ENCODE data around the gene SPATS1. TPM values are rescaled to one million over a fixed set of nuclear protein-coding genes. Genes with fewer than 3 reads are reported as not detected.

SPATS1 gene
- total RNA-seq, 1 experiment from 2014 or later = not detected

DNA sequence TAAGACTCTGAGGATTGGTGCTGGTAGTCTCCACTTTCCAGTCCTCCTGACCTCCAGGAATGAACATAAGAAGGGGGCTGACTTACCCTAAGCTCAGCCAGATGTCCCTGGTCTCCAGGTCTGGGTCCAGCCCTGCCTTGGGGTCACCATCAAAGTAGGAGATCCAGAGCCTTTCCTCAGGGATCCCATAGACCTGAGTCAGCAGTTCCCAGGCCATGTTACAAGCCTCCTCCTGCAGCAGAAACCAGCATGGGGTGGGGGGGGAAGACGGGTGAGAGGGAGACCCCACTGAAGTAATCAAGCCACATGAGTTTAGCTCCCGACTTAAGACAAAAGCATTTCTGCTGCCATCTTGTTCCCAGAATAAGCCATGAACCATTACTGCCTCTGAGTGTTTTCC, 31.1 kb upstream of the SPATS1 start:
- peaks cover 47% of the 10 kb centered on the region for H3K36me3 Mint-ChIP-seq
- TF ChIP-seq CREM (CRISPR knock-in tag; IDR thresholded peaks at IDR 0.05) (no peak), GRHL2 (CRISPR knock-in tag; IDR thresholded peaks at IDR 0.05; ENCODE audit: insufficient replicate concordance, severe bottlenecking) (no peak), HMGXB4 (CRISPR knock-in tag; IDR thresholded peaks at IDR 0.05) (no peak), ZBTB21 (CRISPR knock-in tag; IDR thresholded peaks at IDR 0.05; ENCODE audit: borderline replicate concordance) (no peak), ATF1 (CRISPR knock-in tag; IDR thresholded peaks at IDR 0.05) (no peak), ZNF232 (CRISPR knock-in tag; IDR thresholded peaks at IDR 0.05) (no peak), OVOL2 (CRISPR knock-in tag; IDR thresholded peaks at IDR 0.05; ENCODE audit: borderline replicate concordance) (no peak), MYBL2 (CRISPR knock-in tag; IDR thresholded peaks at IDR 0.05) (no peak), KAT7 (CRISPR knock-in tag; IDR thresholded peaks at IDR 0.05; ENCODE audit: borderline replicate concordance) (no peak)
- POLR2A ChIA-PET = no interaction called here
- no peak for ATAC-seq
- CTCF ChIA-PET = no interaction called here
- H3K27ac Mint-ChIP-seq = no peak overlapping the region
- H3K4me3 Mint-ChIP-seq = peak overlapping the region; percentile 99
- H3K4me1 Mint-ChIP-seq = peaks cover 8% of the 10 kb centered on the region
- no peaks in the 10 kb centered on the region for H3K9me3 Mint-ChIP-seq
- H3K27me3 Mint-ChIP-seq (ENCODE audit: low read depth) = no peaks in the 10 kb centered on the region
- DNase-seq (ENCODE audit: low spot score) = no peak

- Mint-ChIP-seq H3K9me3 (no peaks in the 10 kb centered on the region), H3K27me3 (ENCODE audit: low read depth) (no peaks in the 10 kb centered on the region), H3K4me3 (peak overlapping the region; percentile 99), H3K36me3 (peaks cover 45% of the 10 kb centered on the region), H3K27ac (peak overlapping the region; percentile 60; the same call in 1 of the 2 replicates), H3K4me1 (peaks cover 8% of the 10 kb centered on the region)
- ATAC-seq (no peak), DNase-seq (ENCODE audit: low spot score) (no peak)
- ChIA-PET POLR2A (interaction anchor here (1.4 kb wide), 1 partner anchor 14 kb away, joined by 7 read pairs; no protein-coding TSS in a partner anchor), CTCF (interaction anchor here (1.4 to 1.8 kb wide), 8 partner anchors 10 to 139 kb away, joined by 6 to 30 read pairs (median 16); partner anchors contain the start of gene SLC35B2)
- TF ChIP-seq ZNF671 (CRISPR knock-in tag; IDR thresholded peaks at IDR 0.05) (no peak), ETV6 (CRISPR knock-in tag; IDR thresholded peaks at IDR 0.05) (no peak), GABPB1 (CRISPR knock-in tag; IDR thresholded peaks at IDR 0.05) (no peak), ESRRA (CRISPR knock-in tag; IDR thresholded peaks at IDR 0.05; ENCODE audit: borderline replicate concordance) (no peak), GTF2I (CRISPR knock-in tag; conservative IDR thresholded peaks at IDR 0.05) (no peak), ATF6 (CRISPR knock-in tag; IDR thresholded peaks at IDR 0.05) (no peak), TCF7 (CRISPR knock-in tag; IDR thresholded peaks at IDR 0.05; ENCODE audit: low read depth) (no peak)
- TF ChIP-seq, protein P1, sequence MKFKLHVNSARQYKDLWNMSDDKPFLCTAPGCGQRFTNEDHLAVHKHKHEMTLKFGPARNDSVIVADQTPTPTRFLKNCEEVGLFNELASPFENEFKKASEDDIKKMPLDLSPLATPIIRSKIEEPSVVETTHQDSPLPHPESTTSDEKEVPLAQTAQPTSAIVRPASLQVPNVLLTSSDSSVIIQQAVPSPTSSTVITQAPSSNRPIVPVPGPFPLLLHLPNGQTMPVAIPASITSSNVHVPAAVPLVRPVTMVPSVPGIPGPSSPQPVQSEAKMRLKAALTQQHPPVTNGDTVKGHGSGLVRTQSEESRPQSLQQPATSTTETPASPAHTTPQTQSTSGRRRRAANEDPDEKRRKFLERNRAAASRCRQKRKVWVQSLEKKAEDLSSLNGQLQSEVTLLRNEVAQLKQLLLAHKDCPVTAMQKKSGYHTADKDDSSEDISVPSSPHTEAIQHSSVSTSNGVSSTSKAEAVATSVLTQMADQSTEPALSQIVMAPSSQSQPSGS (CRISPR knock-in tag; IDR thresholded peaks at IDR 0.05; ENCODE audit: borderline replicate concordance, low read depth) = no peak
- TF ChIP-seq, protein P2, sequence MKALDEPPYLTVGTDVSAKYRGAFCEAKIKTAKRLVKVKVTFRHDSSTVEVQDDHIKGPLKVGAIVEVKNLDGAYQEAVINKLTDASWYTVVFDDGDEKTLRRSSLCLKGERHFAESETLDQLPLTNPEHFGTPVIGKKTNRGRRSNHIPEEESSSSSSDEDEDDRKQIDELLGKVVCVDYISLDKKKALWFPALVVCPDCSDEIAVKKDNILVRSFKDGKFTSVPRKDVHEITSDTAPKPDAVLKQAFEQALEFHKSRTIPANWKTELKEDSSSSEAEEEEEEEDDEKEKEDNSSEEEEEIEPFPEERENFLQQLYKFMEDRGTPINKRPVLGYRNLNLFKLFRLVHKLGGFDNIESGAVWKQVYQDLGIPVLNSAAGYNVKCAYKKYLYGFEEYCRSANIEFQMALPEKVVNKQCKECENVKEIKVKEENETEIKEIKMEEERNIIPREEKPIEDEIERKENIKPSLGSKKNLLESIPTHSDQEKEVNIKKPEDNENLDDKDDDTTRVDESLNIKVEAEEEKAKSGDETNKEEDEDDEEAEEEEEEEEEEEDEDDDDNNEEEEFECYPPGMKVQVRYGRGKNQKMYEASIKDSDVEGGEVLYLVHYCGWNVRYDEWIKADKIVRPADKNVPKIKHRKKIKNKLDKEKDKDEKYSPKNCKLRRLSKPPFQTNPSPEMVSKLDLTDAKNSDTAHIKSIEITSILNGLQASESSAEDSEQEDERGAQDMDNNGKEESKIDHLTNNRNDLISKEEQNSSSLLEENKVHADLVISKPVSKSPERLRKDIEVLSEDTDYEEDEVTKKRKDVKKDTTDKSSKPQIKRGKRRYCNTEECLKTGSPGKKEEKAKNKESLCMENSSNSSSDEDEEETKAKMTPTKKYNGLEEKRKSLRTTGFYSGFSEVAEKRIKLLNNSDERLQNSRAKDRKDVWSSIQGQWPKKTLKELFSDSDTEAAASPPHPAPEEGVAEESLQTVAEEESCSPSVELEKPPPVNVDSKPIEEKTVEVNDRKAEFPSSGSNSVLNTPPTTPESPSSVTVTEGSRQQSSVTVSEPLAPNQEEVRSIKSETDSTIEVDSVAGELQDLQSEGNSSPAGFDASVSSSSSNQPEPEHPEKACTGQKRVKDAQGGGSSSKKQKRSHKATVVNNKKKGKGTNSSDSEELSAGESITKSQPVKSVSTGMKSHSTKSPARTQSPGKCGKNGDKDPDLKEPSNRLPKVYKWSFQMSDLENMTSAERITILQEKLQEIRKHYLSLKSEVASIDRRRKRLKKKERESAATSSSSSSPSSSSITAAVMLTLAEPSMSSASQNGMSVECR (CRISPR knock-in tag; IDR thresholded peaks at IDR 0.05; ENCODE audit: borderline replicate concordance) = no peak
- TF ChIP-seq, protein P3, sequence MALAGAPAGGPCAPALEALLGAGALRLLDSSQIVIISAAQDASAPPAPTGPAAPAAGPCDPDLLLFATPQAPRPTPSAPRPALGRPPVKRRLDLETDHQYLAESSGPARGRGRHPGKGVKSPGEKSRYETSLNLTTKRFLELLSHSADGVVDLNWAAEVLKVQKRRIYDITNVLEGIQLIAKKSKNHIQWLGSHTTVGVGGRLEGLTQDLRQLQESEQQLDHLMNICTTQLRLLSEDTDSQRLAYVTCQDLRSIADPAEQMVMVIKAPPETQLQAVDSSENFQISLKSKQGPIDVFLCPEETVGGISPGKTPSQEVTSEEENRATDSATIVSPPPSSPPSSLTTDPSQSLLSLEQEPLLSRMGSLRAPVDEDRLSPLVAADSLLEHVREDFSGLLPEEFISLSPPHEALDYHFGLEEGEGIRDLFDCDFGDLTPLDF (CRISPR knock-in tag; IDR thresholded peaks at IDR 0.05) = no peak
- TF ChIP-seq, protein P4, sequence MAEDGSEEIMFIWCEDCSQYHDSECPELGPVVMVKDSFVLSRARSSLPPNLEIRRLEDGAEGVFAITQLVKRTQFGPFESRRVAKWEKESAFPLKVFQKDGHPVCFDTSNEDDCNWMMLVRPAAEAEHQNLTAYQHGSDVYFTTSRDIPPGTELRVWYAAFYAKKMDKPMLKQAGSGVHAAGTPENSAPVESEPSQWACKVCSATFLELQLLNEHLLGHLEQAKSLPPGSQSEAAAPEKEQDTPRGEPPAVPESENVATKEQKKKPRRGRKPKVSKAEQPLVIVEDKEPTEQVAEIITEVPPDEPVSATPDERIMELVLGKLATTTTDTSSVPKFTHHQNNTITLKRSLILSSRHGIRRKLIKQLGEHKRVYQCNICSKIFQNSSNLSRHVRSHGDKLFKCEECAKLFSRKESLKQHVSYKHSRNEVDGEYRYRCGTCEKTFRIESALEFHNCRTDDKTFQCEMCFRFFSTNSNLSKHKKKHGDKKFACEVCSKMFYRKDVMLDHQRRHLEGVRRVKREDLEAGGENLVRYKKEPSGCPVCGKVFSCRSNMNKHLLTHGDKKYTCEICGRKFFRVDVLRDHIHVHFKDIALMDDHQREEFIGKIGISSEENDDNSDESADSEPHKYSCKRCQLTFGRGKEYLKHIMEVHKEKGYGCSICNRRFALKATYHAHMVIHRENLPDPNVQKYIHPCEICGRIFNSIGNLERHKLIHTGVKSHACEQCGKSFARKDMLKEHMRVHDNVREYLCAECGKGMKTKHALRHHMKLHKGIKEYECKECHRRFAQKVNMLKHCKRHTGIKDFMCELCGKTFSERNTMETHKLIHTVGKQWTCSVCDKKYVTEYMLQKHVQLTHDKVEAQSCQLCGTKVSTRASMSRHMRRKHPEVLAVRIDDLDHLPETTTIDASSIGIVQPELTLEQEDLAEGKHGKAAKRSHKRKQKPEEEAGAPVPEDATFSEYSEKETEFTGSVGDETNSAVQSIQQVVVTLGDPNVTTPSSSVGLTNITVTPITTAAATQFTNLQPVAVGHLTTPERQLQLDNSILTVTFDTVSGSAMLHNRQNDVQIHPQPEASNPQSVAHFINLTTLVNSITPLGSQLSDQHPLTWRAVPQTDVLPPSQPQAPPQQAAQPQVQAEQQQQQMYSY (CRISPR knock-in tag; IDR thresholded peaks at IDR 0.05) = no peak
Measured at GRCh38 chr6:44311767-44312166, 30.7 kb upstream of the SPATS1 start.
